GM18502 (cell line): ENCODE measurements around the gene NOP9.

Experiments
- ATAC-seq: cut with Tn5 transposase; IDR thresholded peaks from one replicate; pipeline ENCODE4 v1.9.1; 2021; ENCODE audit warnings: mild to moderate bottlenecking; ENCODE audit not compliant: unreplicated experiment, poor library complexity

Gene NOP9

GRCh38 chr14:24279301-24280186 is 20.1 kb upstream of the NOP9 start:
- ATAC-seq: peak; percentile 73

- no peak for ATAC-seq
Observed at GRCh38 chr14:24280797-24281460, 18.7 kb upstream of the NOP9 start.

GRCh38 chr14:24281636-24282035 is 18.0 kb upstream of the NOP9 start:
- no peak for ATAC-seq

GRCh38 chr14:24282736-24283135 is 16.9 kb upstream of the NOP9 start:
- no peak for ATAC-seq

- ATAC-seq: no peak
Observed at GRCh38 chr14:24283796-24284460, 15.7 kb upstream of the NOP9 start.

GRCh38 chr14:24284501-24285035 is 15.1 kb upstream of the NOP9 start:
- no peak for ATAC-seq

- ATAC-seq: no peak
Observed at GRCh38 chr14:24285351-24285750, 14.3 kb upstream of the NOP9 start.

GRCh38 chr14:24286996-24287395 is 12.7 kb upstream of the NOP9 start:
- ATAC-seq: no peak

- no peak for ATAC-seq
Observed at GRCh38 chr14:24289649-24290280, 9.9 kb upstream of the NOP9 start.

GRCh38 chr14:24290746-24291145 is 8.9 kb upstream of the NOP9 start:
- no peak for ATAC-seq

- ATAC-seq: no peak
Observed at GRCh38 chr14:24291446-24292117, 8.1 kb upstream of the NOP9 start.

GRCh38 chr14:24292118-24292807 is 7.4 kb upstream of the NOP9 start:
- no peak for ATAC-seq

GRCh38 chr14:24293525-24293924 is 6.1 kb upstream of the NOP9 start:
- no peak for ATAC-seq

- ATAC-seq: peak; percentile 61
Observed at GRCh38 chr14:24296341-24297157, 3.1 kb upstream of the NOP9 start.

- peak; percentile 32 for ATAC-seq
Observed at GRCh38 chr14:24297190-24297964, 2.3 kb upstream of the NOP9 start.

- no peak for ATAC-seq
Observed at GRCh38 chr14:24298892-24299254, 777 bp upstream of the NOP9 start.

- ATAC-seq: no peak
Observed at GRCh38 chr14:24300326-24300980, 803 bp downstream of the NOP9 start.
